Fibroblast of the aortic adventitia (primary cell): ENCODE measurements around the gene CLDN8. TPM values are rescaled to one million over a fixed set of nuclear protein-coding genes. Genes with fewer than 3 reads are reported as not detected.

Experiments used
- DNase-seq: peaks from one replicate; pipeline ENCODE4 v3.0.0-alpha.2; 2010; ENCODE audit warnings: low read depth
- H3K4me3 ChIP-seq: 2 replicates; pipeline ENCODE4 v1.5.1; 2011; ENCODE audit warnings: low read depth, mild to moderate bottlenecking, control low read depth, low read length, moderate library complexity
- total RNA-seq: library from RNA; depleted of rRNA; stranded (reverse); fragments of >200 nt; gene quantifications from 2 replicates; pipeline ENCODE4 v1.2.3, GENCODE V29; 2012; ENCODE audit warnings: low replicate concordance
- TF ChIP-seq, protein P1 (sequence below): IDR thresholded peaks from 2 replicates; pipeline ENCODE4 v1.5.1; 2011; ENCODE audit warnings: mild to moderate bottlenecking, low read length, control low read depth, inconsistent platforms; ENCODE audit not compliant: insufficient read depth

Gene CLDN8
- not detected in 2 replicates for total RNA-seq

- H3K4me3 ChIP-seq = no peak within 1 kb of the TSS
- TF ChIP-seq, protein P1, sequence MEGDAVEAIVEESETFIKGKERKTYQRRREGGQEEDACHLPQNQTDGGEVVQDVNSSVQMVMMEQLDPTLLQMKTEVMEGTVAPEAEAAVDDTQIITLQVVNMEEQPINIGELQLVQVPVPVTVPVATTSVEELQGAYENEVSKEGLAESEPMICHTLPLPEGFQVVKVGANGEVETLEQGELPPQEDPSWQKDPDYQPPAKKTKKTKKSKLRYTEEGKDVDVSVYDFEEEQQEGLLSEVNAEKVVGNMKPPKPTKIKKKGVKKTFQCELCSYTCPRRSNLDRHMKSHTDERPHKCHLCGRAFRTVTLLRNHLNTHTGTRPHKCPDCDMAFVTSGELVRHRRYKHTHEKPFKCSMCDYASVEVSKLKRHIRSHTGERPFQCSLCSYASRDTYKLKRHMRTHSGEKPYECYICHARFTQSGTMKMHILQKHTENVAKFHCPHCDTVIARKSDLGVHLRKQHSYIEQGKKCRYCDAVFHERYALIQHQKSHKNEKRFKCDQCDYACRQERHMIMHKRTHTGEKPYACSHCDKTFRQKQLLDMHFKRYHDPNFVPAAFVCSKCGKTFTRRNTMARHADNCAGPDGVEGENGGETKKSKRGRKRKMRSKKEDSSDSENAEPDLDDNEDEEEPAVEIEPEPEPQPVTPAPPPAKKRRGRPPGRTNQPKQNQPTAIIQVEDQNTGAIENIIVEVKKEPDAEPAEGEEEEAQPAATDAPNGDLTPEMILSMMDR = no peak
- no peak for DNase-seq
These were observed at the start of gene CLDN8 for GRCh38 chr21:30216041-30216723. TSS of gene CLDN8 (minus strand) at chr21:30216097. CDS start at chr21:30215925, 172 bp downstream.

DNA sequence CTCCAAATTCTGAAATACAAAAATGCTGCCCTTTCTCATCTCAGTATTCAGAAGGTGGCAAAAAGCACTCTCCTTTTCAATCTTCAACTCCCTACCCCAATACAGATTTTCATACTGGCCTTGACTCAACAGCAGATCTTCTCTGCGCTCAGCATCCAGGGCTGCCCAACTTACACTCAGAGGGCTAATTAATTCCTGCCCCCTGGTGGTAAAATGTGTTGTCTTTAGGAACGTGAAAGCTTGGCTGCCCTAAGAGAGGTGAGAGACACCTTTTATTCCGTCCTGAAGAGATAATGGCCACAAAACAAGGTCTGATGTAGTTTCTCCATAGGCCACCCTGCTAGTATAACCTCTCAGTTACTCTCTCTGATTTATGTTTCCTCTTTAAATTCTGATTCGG, 41.9 kb upstream of the CLDN8 start:
- peak; percentile 2 for DNase-seq
- TF ChIP-seq, protein P1 = no peak
- H3K4me3 ChIP-seq = no peak overlapping the region

DNA sequence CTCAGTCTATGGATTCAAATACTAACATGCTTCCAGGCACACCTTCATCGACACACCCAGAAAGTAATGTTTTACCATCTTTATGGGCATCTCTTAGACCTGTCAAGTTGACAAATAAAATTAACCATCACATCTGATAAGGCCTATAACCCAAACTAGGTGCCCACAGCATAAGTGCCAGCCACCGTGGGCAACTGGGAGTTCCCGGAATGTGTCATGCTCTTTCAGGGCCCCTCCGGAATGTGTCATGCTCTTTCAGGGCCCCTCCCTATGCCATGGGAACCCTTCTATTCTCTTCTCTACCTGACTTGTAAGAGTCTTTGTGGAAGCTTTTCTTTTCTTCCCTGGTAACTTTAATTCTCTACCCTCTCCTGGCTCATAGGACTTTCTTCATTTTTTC, 40.2 kb upstream of the CLDN8 start:
- TF ChIP-seq, protein P1 = no peak
- no peak overlapping the region for H3K4me3 ChIP-seq
- no peak for DNase-seq

GRCh38 chr21:30255679-30256078, 39.8 kb upstream of the CLDN8 start:
- H3K4me3 ChIP-seq = no peak overlapping the region
- DNase-seq = no peak
- TF ChIP-seq, protein P1 = no peak

DNA sequence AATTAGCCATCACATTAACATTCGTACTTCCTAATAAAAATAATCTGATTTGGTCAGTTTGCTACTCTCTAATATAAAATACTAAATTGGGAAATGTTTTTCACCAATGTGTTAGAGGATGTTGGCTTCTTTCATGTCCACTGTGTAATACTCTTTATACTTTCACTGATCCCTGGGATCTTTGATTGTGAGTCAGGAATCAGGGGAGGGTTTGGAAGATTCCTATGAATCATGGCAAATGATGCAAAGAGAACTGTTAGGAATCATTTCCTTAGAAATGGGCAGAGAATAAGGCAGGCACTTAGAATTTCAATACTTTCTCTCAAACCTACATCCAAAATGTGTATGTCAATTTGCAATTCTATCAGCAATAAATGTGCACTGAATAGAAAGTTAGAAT, 35.9 kb upstream of the CLDN8 start:
- DNase-seq = no peak
- no peak overlapping the region for H3K4me3 ChIP-seq
- TF ChIP-seq, protein P1 = no peak

- DNase-seq = no peak
- TF ChIP-seq, protein P1 = no peak
- H3K4me3 ChIP-seq = no peak overlapping the region
These were observed 34.0 kb upstream of the CLDN8 start for GRCh38 chr21:30249936-30250335.

DNA sequence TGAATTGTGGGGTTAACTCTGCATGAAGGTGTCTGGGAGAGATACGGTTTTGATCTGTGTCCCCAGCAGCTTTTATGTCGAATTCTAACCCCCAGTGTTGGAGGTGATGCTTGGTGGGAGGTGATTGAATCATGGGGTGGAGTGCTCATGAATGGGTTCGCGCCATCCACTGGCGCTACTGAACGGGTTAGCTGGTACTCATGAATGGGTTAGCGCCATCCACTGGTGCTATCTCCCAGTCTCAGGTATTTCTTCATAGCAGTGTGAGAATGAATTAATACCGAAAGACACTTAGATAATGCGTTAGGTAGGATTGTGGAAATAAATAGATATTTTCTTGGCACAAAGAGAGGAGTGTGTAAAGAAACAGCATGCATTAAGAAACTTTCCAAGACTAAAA, 32.9 kb upstream of the CLDN8 start:
- no peak overlapping the region for H3K4me3 ChIP-seq
- no peak for DNase-seq
- TF ChIP-seq, protein P1 = no peak
